ENCODE measurements around the gene ACADVL. TPM values are rescaled to one million over a fixed set of nuclear protein-coding genes. Genes with fewer than 3 reads are reported as not detected.

Gene ACADVL
- total and polyA plus RNA-seq, 4 donors: 185 to 1,301 (median 1,109) TPM

GRCh38 chr17:7261379-7262191, 41.8 kb downstream of the ACADVL start:
- TF ChIP-seq HNF4A (conservative IDR thresholded peaks at IDR 0.05): no peak
- no peak for TF ChIP-seq FOXA2 (IDR thresholded peaks at IDR 0.05)
- TF ChIP-seq REST (IDR thresholded peaks at IDR 0.05): no peak
- TF ChIP-seq TAF1 (conservative IDR thresholded peaks at IDR 0.05): no peak
- TF ChIP-seq JUND (IDR thresholded peaks at IDR 0.05): no peak
- peaks cover 0 to 3% (median 3%) of the 10 kb centered on the region in 4 donors for H3K36me3 ChIP-seq (ENCODE audit: control insufficient read depth in 4 of 4, insufficient read depth in 3 of 4, low read depth in 1 of 4, low read length in 3 of 4)
- peaks cover 13 to 53% (median 32%) of the 10 kb centered on the region in 4 donors for H3K4me1 ChIP-seq (ENCODE audit: control insufficient read depth in 4 of 4, insufficient read depth in 4 of 4, low read length in 3 of 4)
- no peaks in the 10 kb centered on the region for H3K9me3 ChIP-seq (ENCODE audit: control insufficient read depth in 4 of 4, low read length in 3 of 4)
- WGBS: 15% methylated on average over 71 of the region's 71 CpGs
- H3K9ac ChIP-seq (ENCODE audit: low read depth in 1 of 2, low read length in 2 of 2): peak overlapping the region in 1 of 2 donors; percentile 46
- peak overlapping the region; percentile 63 to 68 (median 65) for H3K4me3 ChIP-seq (ENCODE audit: low read depth in 1 of 3, low read length in 3 of 3)
- H3K27me3 ChIP-seq (ENCODE audit: control insufficient read depth in 4 of 4, insufficient read depth in 4 of 4, low read length in 3 of 4): no peaks in the 10 kb centered on the region
- peak overlapping the region; percentile 83 to 87 for H3K27ac ChIP-seq (ENCODE audit: low read depth in 1 of 2, low read length in 2 of 2)
- DNase-seq (ENCODE audit: low spot score): peak; percentile 40

GRCh38 chr17:7262192-7262934, 42.6 kb downstream of the ACADVL start, which contains the start of gene CLDN7:
Gene CLDN7, minus strand, starts transcription at chr17:7262478. Its CDS starts 435 bp downstream, at chr17:7262043.
- WGBS: 13% methylated on average over 64 of the region's 64 CpGs
- Histone ChIP-seq H3K27me3 (ENCODE audit: control insufficient read depth in 4 of 4, insufficient read depth in 4 of 4, low read length in 3 of 4) (no peaks in the 10 kb centered on the region), H3K4me3 (ENCODE audit: low read depth in 1 of 3, low read length in 3 of 3) (peak within 1 kb of the TSS; percentile 63 to 68 (median 65)), H3K9me3 (ENCODE audit: control insufficient read depth in 4 of 4, low read length in 3 of 4) (no peaks in the 10 kb centered on the region), H3K4me1 (ENCODE audit: control insufficient read depth in 4 of 4, insufficient read depth in 4 of 4, low read length in 3 of 4) (peaks cover 13 to 53% (median 31%) of the 10 kb centered on the region in 4 donors), H3K36me3 (ENCODE audit: control insufficient read depth in 4 of 4, insufficient read depth in 3 of 4, low read depth in 1 of 4, low read length in 3 of 4) (no peaks in the 10 kb centered on the region), H3K27ac (ENCODE audit: low read depth in 1 of 2, low read length in 2 of 2) (peak within 1 kb of the TSS; percentile 83 to 87), H3K9ac (ENCODE audit: low read depth in 1 of 2, low read length in 2 of 2) (peak within 1 kb of the TSS in 1 of 2 donors; percentile 46)
- TF ChIP-seq FOXA1 (IDR thresholded peaks at IDR 0.05) (no peak), GABPA (IDR thresholded peaks at IDR 0.05 in 1 of 2, conservative IDR thresholded peaks at IDR 0.05 in 1 of 2) (peak in 1 of 2 donors; percentile 15)
- DNase-seq (ENCODE audit: low spot score): peak; percentile 33

GRCh38 chr17:7262935-7263800, 43.4 kb downstream of the ACADVL start:
- Histone ChIP-seq H3K36me3 (ENCODE audit: control insufficient read depth in 4 of 4, insufficient read depth in 3 of 4, low read depth in 1 of 4, low read length in 3 of 4) (no peaks in the 10 kb centered on the region), H3K27me3 (ENCODE audit: control insufficient read depth in 4 of 4, insufficient read depth in 4 of 4, low read length in 3 of 4) (no peaks in the 10 kb centered on the region), H3K27ac (ENCODE audit: low read depth in 1 of 2, low read length in 2 of 2) (no peak overlapping the region), H3K4me3 (ENCODE audit: low read depth in 1 of 3, low read length in 3 of 3) (peak overlapping the region in 1 of 3 donors; percentile 63), H3K9me3 (ENCODE audit: control insufficient read depth in 4 of 4, low read length in 3 of 4) (no peaks in the 10 kb centered on the region), H3K4me1 (ENCODE audit: control insufficient read depth in 4 of 4, insufficient read depth in 4 of 4, low read length in 3 of 4) (peaks cover 13 to 49% (median 27%) of the 10 kb centered on the region in 4 donors), H3K9ac (ENCODE audit: low read depth in 1 of 2, low read length in 2 of 2) (no peak overlapping the region)
- DNase-seq (ENCODE audit: low spot score): peak; percentile 43
- 12% methylated on average over 26 of the region's 26 CpGs for WGBS
- TF ChIP-seq RAD21 (IDR thresholded peaks at IDR 0.05) (no peak), SP1 (IDR thresholded peaks at IDR 0.05) (no peak), EGR1 (IDR thresholded peaks at IDR 0.05; ENCODE audit: low read depth in 2 of 2) (no peak), NR2F2 (IDR thresholded peaks at IDR 0.05) (no peak)

Measured in liver (tissue), 9 donors.